ENCODE results near the gene ACTRT2. TPM values are rescaled to one million over a fixed set of nuclear protein-coding genes. Genes with fewer than 3 reads are reported as not detected.

The ACTRT2 gene
- total and polyA plus RNA-seq, 9 donors: not detected

DNA sequence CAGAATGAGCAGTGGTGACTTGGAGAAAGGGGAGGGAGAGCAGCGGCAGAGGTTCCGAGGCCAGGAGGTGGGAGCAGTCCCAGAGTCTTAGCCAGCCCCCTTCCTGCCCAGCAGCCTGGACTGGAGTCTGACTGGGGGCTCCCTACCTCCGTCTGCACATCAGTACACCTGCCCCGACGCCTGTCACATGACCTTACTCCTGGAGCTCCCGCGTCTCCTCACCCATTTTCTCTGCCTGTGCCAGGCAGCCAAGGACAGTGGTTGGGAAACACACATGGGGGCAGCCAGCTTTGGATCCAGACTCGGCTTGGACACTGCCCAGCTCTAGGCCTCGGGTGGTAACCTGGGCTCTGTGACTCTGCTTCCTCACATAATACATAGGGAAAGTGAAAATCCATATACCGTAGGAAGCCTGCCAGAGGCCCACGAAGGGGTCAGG lies 16.9 kb downstream of the ACTRT2 start:
- intact Hi-C loops (cut with DNase I): no loop called here
- H3K27ac ChIP-seq: no peak overlapping the region
- H3K27me3 ChIP-seq: no peaks in the 10 kb centered on the region
- H3K9me3 ChIP-seq: no peaks in the 10 kb centered on the region
- 33 to 45% (median 38%) methylated on average over 11 of the region's 11 CpGs for WGBS, 3 donors
- H3K4me1 ChIP-seq (ENCODE audit: insufficient read depth): peaks cover 11% of the 10 kb centered on the region
- H3K36me3 ChIP-seq: no peaks in the 10 kb centered on the region
- peak in 1 of 5 donors; percentile 9 for DNase-seq
- no peak overlapping the region for H3K4me3 ChIP-seq
- TF ChIP-seq, protein P1, sequence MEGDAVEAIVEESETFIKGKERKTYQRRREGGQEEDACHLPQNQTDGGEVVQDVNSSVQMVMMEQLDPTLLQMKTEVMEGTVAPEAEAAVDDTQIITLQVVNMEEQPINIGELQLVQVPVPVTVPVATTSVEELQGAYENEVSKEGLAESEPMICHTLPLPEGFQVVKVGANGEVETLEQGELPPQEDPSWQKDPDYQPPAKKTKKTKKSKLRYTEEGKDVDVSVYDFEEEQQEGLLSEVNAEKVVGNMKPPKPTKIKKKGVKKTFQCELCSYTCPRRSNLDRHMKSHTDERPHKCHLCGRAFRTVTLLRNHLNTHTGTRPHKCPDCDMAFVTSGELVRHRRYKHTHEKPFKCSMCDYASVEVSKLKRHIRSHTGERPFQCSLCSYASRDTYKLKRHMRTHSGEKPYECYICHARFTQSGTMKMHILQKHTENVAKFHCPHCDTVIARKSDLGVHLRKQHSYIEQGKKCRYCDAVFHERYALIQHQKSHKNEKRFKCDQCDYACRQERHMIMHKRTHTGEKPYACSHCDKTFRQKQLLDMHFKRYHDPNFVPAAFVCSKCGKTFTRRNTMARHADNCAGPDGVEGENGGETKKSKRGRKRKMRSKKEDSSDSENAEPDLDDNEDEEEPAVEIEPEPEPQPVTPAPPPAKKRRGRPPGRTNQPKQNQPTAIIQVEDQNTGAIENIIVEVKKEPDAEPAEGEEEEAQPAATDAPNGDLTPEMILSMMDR (IDR thresholded peaks at IDR 0.05): no peak
- TF ChIP-seq POLR2A (IDR thresholded peaks at IDR 0.05): no peak
- TF ChIP-seq EP300 (IDR thresholded peaks at IDR 0.05): no peak

DNA sequence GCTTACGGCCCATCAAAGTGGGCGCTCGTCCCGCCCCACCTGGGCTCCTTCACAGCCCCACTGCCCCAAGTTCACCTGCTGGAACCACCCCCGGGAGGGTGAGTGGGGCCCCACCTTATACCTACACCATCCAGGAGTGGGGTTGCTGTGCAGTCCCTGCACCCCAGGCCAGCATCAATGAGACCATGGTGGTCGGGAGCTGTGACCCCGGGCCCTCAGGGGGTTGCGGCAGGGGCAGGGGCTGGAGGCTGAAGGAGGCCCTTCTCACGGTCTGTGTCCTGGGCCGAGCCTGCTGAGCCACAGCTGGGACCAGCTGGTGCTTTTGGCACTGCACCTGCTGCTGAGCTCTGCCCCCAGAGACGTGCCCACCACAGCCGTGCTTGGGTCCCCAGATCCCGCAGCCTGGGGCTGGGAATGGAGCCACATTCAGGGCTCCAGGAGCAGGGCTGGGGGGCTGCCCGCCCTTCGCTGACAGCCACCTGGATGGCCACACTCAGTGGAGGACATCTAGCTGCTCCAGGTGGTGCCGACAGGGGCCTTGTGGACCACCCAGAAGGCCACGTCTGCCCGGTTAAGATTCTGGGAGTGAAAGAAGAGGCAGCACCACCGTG lies 17.4 kb downstream of the ACTRT2 start:
- TF ChIP-seq, protein P1 (IDR thresholded peaks at IDR 0.05): no peak
- TF ChIP-seq POLR2A (IDR thresholded peaks at IDR 0.05) (no peak), EP300 (IDR thresholded peaks at IDR 0.05) (no peak)
- intact Hi-C loops (cut with DNase I): no loop called here
- Histone ChIP-seq H3K27ac (no peak overlapping the region), H3K9me3 (no peaks in the 10 kb centered on the region), H3K36me3 (no peaks in the 10 kb centered on the region), H3K27me3 (no peaks in the 10 kb centered on the region), H3K4me3 (no peak overlapping the region), H3K4me1 (ENCODE audit: insufficient read depth) (peaks cover 11% of the 10 kb centered on the region)
- DNase-seq: peak in 1 of 5 donors; percentile 21
- WGBS, 3 donors: 23 to 46% (median 31%) methylated on average over 19 of the region's 19 CpGs

DNA sequence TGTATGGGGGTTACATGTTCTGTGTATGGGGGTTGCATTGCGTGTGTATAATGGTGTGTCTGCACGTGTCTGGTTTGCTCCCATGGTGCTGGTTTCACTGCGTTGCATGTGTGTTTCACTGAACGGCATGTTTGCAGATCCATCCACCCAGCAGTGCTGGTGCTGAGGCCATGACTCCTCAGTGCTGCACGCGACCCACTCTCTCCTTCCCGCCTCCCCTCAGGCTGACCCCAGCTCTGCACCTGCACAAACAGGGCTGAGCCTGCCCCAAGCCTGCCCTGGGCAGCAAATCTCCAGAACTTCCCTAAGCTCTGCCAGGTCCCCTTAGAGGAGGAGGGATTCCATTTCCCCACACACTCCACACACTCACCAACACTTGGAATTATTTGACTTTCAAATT lies 18.7 kb downstream of the ACTRT2 start:
- Histone ChIP-seq H3K9me3 (no peaks in the 10 kb centered on the region), H3K27me3 (no peaks in the 10 kb centered on the region), H3K4me3 (no peak overlapping the region), H3K4me1 (ENCODE audit: insufficient read depth) (peaks cover 11% of the 10 kb centered on the region), H3K27ac (no peak overlapping the region), H3K36me3 (no peaks in the 10 kb centered on the region)
- DNase-seq: peak in 1 of 5 donors; percentile 5
- WGBS, 3 donors: 74 to 84% (median 79%) methylated on average over 7 of the region's 7 CpGs
- TF ChIP-seq EP300 (IDR thresholded peaks at IDR 0.05): no peak
- no peak for TF ChIP-seq POLR2A (IDR thresholded peaks at IDR 0.05)
- TF ChIP-seq, protein P1 (IDR thresholded peaks at IDR 0.05): no peak
- intact Hi-C loops (cut with DNase I): no loop called here

DNA sequence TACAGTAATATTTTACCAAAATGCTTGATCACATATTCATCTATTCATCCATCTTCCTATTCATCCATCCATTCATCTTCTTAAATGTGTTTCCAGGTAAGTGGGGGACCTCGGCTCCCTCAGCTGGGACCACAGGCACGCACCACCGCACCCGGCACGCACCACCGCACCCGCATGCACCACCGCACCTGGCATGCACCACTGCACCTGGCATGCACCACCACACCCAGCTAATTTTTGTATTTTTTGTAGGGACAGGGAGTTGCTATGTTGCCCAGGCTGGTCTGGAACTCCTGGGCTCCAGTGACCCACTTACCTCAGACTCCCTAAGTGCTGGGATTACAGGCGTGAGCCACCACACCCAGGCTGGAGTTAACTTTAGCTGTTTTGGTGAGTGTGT lies 21.2 kb downstream of the ACTRT2 start:
- TF ChIP-seq EP300 (IDR thresholded peaks at IDR 0.05): no peak
- TF ChIP-seq, protein P1 (IDR thresholded peaks at IDR 0.05): no peak
- TF ChIP-seq POLR2A (IDR thresholded peaks at IDR 0.05): no peak
- DNase-seq: no peak
- intact Hi-C loops (cut with DNase I): no loop called here
- Histone ChIP-seq H3K4me3 (no peak overlapping the region), H3K36me3 (no peaks in the 10 kb centered on the region), H3K27me3 (no peaks in the 10 kb centered on the region), H3K4me1 (ENCODE audit: insufficient read depth) (peaks cover 4% of the 10 kb centered on the region), H3K27ac (no peak overlapping the region), H3K9me3 (peaks cover 0 to 6% of the 10 kb centered on the region in 2 donors)
- WGBS, 3 donors: 85 to 93% (median 88%) methylated on average over 9 of the region's 9 CpGs
